DND-41 (cell line): ENCODE data around the gene TROAP.

Experiments
- EZH2 ChIP-seq: IDR thresholded peaks from 3 replicates; pipeline ENCODE4 v1.6.1; 2012; ENCODE audit warnings: borderline replicate concordance, low read depth, mild to moderate bottlenecking, moderate library complexity, low read length, inconsistent platforms; ENCODE audit not compliant: severe bottlenecking
- TF ChIP-seq, protein P1 (sequence below): IDR thresholded peaks from 2 replicates; pipeline ENCODE4 v1.5.1; 2012; ENCODE audit warnings: borderline replicate concordance, low read length, moderate library complexity, mild to moderate bottlenecking; ENCODE audit not compliant: poor library complexity, severe bottlenecking; ENCODE audit errors: extremely low read depth

DNA sequence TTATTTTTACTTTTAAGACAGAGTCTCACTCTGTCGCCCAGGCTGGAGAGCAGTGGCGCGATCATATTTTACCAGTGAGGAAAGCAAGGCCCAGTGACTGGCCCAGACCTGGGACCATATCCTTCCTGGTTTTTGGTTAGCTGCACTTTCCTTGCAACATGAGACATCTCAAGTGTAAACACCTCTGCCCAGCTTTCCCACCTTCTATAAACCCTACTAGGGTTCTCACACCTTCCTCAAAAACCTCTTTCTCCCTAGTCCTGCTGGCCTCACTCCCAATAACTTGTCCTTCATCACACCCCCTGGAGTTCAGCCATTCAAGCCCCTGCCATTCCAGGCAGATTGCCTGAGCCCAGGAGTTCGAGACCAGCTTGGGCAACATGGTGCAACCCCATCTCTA is 38.4 kb upstream of the TROAP start:
- TF ChIP-seq, protein P1, sequence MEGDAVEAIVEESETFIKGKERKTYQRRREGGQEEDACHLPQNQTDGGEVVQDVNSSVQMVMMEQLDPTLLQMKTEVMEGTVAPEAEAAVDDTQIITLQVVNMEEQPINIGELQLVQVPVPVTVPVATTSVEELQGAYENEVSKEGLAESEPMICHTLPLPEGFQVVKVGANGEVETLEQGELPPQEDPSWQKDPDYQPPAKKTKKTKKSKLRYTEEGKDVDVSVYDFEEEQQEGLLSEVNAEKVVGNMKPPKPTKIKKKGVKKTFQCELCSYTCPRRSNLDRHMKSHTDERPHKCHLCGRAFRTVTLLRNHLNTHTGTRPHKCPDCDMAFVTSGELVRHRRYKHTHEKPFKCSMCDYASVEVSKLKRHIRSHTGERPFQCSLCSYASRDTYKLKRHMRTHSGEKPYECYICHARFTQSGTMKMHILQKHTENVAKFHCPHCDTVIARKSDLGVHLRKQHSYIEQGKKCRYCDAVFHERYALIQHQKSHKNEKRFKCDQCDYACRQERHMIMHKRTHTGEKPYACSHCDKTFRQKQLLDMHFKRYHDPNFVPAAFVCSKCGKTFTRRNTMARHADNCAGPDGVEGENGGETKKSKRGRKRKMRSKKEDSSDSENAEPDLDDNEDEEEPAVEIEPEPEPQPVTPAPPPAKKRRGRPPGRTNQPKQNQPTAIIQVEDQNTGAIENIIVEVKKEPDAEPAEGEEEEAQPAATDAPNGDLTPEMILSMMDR, result no peak
- TF ChIP-seq EZH2, result no peak
